Measurements from ENCODE around the gene CSF2RB.

The CSF2RB gene

DNA sequence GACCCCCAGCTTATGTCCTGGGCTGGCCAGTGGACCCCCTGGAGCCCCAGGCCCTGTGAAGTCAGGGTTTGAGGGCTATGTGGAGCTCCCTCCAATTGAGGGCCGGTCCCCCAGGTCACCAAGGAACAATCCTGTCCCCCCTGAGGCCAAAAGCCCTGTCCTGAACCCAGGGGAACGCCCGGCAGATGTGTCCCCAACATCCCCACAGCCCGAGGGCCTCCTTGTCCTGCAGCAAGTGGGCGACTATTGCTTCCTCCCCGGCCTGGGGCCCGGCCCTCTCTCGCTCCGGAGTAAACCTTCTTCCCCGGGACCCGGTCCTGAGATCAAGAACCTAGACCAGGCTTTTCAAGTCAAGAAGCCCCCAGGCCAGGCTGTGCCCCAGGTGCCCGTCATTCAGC, 24.6 kb downstream of the CSF2RB start:
- no peak for DNase-seq

DNA sequence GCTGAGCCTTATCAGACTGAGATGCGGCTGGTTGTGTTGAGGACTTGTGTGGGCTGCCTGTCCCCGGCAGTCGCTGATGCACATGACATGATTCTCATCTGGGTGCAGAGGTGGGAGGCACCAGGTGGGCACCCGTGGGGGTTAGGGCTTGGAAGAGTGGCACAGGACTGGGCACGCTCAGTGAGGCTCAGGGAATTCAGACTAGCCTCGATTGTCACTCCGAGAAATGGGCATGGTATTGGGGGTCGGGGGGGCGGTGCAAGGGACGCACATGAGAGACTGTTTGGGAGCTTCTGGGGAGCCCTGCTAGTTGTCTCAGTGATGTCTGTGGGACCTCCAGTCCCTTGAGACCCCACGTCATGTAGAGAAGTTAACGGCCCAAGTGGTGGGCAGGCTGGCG, 25.5 kb downstream of the CSF2RB start:
- no peak for DNase-seq

- no peak for DNase-seq
Measured at GRCh38 chr22:36940676-36941075, 27.2 kb downstream of the CSF2RB start.

- DNase-seq = no peak
Measured at GRCh38 chr22:36942556-36942955, 29.1 kb downstream of the CSF2RB start.

GRCh38 chr22:36946421-36947158, 33.2 kb downstream of the CSF2RB start:
- DNase-seq = no peak

- DNase-seq = no peak
Measured at GRCh38 chr22:36948273-36949225, 35.1 kb downstream of the CSF2RB start.

DNA sequence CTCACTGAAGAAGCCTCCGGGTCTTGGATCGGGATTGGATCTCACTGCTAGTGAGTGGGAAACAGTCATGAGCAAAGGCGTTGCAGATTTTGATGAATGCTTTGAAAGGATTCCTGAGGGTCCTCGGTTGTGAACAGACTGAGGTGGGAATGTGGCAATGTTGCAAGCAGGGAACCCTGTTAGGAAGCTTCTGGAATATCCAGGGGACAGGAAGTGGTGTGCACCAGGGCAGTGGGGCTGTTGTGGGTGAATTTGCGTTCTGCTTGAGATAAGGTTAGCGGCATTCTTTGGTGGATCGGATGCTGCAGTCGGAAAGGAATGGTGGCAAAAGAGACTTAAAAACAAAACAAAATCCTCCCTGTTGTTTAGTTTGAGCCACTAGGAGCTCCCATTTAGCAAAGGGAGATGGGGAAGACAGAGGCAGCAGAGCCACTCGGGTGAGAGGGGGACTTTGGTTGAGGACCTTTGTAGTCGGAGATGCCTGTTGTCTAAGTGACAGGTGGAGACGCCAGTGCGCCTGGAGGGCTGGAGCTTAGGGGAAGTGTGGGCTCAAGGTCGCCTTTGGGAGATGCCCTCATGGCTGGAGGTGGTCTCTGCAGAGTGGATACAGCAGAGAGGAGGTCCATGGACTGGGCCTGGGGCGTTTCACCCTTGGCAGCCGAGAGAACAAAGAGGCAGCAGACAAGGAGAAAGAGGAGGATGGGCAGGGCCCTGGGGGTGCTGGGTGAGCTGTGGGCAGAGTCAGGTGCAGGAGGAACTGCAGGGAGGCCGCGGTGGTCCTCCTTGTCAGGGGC, 37.6 kb downstream of the CSF2RB start:
- DNase-seq = no peak

DNA sequence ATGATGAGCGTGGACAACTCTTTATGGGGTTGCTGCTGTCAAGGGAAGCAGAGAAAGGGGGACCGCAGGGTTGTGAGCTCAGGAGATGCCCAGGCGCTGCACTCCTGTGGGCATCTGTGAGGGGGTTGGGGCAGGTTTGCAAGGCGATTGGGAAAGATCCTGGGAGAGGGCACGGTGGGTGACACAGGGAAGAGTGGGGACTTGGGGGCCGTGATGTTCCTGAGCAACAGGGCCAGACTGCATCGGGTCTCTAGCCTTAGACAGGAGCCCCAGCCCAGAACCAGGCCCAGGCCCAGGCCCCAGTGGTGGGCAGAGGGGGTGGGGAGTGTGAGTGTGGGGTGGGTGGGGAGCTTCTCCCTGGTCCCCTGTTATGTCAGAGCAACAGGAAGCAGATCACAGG, 38.3 kb downstream of the CSF2RB start:
- DNase-seq = no peak

GRCh38 chr22:36953239-36954080, 40.0 kb downstream of the CSF2RB start:
- no peak for DNase-seq

DNA sequence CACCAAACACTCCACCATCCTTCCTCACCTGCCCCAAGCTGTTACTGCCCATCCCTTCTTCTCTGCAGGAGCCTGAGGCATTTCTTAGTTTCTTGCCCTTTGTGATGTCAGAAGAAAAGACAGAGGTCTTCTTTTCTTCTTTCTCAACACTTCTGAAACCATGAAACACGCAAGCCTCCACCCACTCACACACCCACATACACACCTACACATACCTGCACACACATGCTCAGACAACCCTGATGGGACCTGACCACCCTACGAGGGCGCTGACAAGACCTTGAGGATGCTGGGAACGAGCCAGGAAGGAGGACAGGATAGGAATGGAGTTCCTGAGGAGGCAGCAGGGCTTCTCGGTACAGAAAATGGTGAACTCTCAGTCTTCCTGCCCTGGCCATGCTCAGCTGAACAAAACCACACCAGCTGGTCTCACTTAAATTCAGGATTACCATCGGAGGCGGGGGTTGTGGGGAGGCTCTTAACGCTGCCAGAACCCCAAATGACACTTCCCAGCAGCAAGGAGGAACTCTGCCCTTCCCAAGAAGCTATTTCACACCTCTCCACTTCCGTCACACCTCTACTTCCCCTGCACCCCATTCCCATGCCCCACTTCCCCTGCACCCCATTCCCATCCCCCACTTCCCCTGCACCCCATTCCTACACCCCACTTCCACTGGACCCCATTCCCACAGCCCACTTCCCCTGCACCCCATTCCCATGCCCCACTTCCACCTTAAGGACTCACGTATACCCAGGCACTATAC, 41.0 kb downstream of the CSF2RB start:
- no peak for DNase-seq

- no peak for DNase-seq
Measured at GRCh38 chr22:36955691-36956090, 42.3 kb downstream of the CSF2RB start.

- DNase-seq = no peak
Measured at GRCh38 chr22:36958366-36958765, 44.9 kb downstream of the CSF2RB start.

- DNase-seq = no peak
Measured at GRCh38 chr22:36961626-36962025, 48.2 kb downstream of the CSF2RB start.

GRCh38 chr22:36963302-36963701, 49.9 kb downstream of the CSF2RB start:
- no peak for DNase-seq

- DNase-seq = no peak
Measured at GRCh38 chr22:36964106-36964505, 50.7 kb downstream of the CSF2RB start.

DNA sequence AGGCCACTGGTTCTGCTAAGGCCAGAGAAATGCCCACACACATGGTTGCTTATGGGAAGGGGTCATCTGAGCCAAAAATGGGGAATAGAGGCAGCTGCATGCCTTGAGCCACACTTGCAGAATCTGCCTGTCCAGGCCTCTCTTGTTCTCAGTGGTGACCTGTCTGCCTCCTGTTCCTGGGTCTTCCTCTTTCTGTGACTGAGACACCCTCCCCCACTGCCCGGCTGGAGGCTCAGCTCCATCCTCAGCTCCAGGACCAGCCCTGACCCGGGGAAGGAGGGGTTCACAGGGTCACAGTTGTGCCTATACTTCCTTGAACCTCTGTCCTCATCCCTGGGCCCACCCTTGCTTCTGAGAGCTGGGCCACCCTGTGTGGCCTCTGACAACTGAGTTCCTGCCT, 52.3 kb downstream of the CSF2RB start:
- DNase-seq = no peak

DNA sequence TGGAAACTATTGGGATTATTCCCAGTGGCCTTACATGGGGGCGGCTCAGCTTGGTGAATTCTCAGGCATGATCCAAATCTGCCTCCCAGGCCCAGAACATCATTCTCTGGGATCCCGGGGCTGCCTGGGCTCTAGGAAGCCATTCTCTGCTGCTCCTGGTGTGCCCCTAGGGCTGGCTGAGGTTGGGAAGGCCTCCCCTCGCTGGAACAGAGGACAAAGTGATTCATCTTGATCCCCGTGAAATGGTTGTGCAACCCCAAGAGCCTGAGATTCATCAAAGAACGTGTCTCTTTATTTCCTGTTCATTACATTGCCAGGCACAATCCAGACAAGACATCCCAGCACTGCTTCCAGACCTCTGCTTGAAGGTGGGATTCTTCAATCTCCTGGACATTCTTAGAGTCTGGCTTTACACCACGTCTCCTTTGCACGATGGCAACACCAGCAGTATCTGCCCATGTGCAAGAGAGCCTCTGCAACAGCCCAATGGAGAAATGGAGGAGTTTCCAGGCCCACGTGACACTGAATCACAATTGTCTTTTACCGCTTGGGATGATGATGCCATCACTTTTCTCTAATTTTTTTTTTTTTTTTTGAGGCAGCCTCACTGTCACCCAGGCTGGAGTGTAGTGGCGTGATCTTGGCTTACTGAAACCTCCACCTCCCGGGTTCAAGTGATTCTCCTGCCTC, 53.6 kb downstream of the CSF2RB start:
- no peak for DNase-seq

- DNase-seq = no peak
Measured at GRCh38 chr22:36968249-36968964, 55.0 kb downstream of the CSF2RB start.

DNA sequence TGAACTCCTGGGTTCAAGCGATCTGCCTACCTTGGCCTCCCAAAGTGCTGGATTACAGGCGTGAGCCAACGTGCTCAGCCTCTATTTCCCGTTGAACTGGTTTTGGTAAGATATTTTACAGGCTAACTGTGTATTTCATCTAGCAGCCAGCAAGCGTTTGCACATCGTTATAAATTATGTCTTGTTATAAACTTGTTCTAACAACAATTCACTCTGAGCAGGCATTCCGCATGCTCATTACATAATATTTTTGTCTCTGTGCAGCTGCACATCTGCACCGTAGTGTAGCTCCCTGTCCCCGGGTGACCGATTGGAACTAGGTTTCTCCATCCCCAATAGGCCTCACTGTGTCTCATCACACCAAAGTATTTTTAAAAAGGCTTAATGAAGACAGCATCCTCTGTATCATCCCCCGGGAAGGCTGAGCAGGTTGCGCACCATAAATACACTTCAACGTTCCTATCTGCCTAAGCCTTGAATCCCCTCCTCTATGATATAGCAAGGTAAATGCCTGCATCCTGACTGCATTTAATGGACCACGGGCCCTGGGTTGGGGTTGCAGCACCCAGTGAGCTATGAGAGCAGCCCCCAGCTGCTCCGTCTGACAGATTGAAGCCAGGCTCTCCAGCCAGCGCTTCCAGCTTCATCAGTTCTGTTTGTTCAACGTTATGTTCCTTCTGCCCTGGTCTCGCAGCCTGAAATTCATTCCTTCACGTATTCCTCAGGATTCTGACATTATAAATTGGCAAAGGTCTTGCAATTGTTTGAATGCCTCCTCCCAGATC, 58.1 kb downstream of the CSF2RB start:
- DNase-seq = no peak
